PC-3 (cell line): ENCODE results near the gene KCTD17. TPM values are rescaled to one million over a fixed set of nuclear protein-coding genes. Genes with fewer than 3 reads are reported as not detected.

Experiments
- ATAC-seq: fragments of 200-7000 bp; cut with Tn5 transposase; 2 replicates; pipeline ENCODE4 v1.9.1; 2020; ENCODE audit warnings: mild to moderate bottlenecking, moderate library complexity
- BruUV-seq: library from RNA; stranded (reverse); fragments of 400-500 nt; replicated peaks from 2 replicates; lab custom pipeline; 2021; lab: Mats Ljungman, UMichigan
- CTCF ChIA-PET: fragments of 300-600 bp; sonication (Branson Sonifier 250); formaldehyde crosslinking; loops from one replicate; lab custom pipeline; 2022; ENCODE audit warnings: antibody characterized with exemption; lab: Charles Lee
- POLR2A ChIA-PET: fragments of 300-600 bp; sonication (Branson Sonifier 250); formaldehyde crosslinking; loops from one replicate; lab custom pipeline; 2022; ENCODE audit warnings: antibody characterized with exemption; ENCODE audit not compliant: unreplicated experiment; lab: Charles Lee
- DNase-seq: peaks from one replicate; pipeline ENCODE4 v3.0.0-alpha.2; 2015
- H2AFZ ChIP-seq: fragments of 300-600 bp; sonication (generic); 2 replicates; pipeline ENCODE4 v1.6.0; 2016; ENCODE audit warnings: antibody characterized with exemption, low read length
- H3F3A ChIP-seq: fragments of 300-600 bp; sonication (generic); one replicate; pipeline ENCODE4 v1.6.0; 2017; ENCODE audit warnings: antibody characterized with exemption, low read length, control low read depth, mild to moderate bottlenecking; ENCODE audit not compliant: unreplicated experiment
- H3K27ac ChIP-seq: fragments of 300-600 bp; sonication (generic); 2 replicates; pipeline ENCODE4 v1.5.1; 2016; ENCODE audit warnings: mild to moderate bottlenecking, low read length
- H3K27me3 ChIP-seq: fragments of 300-600 bp; sonication (generic); 2 replicates; pipeline ENCODE4 v1.6.1; 2016; ENCODE audit warnings: low read length, mixed read lengths
- H3K36me3 ChIP-seq: fragments of 300-600 bp; sonication (generic); 2 replicates; pipeline ENCODE4 v1.6.1; 2016; ENCODE audit warnings: low read depth, mixed run types, low read length, mixed read lengths
- H3K4me1 ChIP-seq: fragments of 300-600 bp; sonication (generic); 2 replicates; pipeline ENCODE4 v1.5.1; 2016; ENCODE audit warnings: low read length; ENCODE audit not compliant: insufficient read depth
- H3K4me2 ChIP-seq: fragments of 300-600 bp; sonication (generic); 2 replicates; pipeline ENCODE4 v1.6.0; 2016; ENCODE audit warnings: low read length
- H3K4me3 ChIP-seq: fragments of 300-600 bp; sonication (generic); 2 replicates; pipeline ENCODE4 v1.5.1; 2016; ENCODE audit warnings: mild to moderate bottlenecking, low read length, mixed read lengths
- H3K79me2 ChIP-seq: fragments of 300-600 bp; sonication (generic); 2 replicates; pipeline ENCODE4 v1.6.1; 2017; ENCODE audit warnings: low read length, mixed read lengths
- H3K9ac ChIP-seq: fragments of 300-600 bp; sonication (generic); 2 replicates; pipeline ENCODE4 v1.6.0; 2016; ENCODE audit warnings: mild to moderate bottlenecking, low read length
- H3K9me2 ChIP-seq: fragments of 300-600 bp; sonication (generic); replicated peaks from 2 replicates; pipeline ENCODE4 v1.6.1; 2016; ENCODE audit warnings: mixed run types, low read length, mixed read lengths
- H3K9me3 ChIP-seq: fragments of 300-600 bp; sonication (generic); 2 replicates; pipeline ENCODE4 v1.6.1; 2016; ENCODE audit warnings: low read length, mixed read lengths
- H4K20me1 ChIP-seq: fragments of 300-600 bp; sonication (generic); 2 replicates; pipeline ENCODE4 v1.6.1; 2016; ENCODE audit warnings: low read length, mixed read lengths
- EZH2 ChIP-seq: fragments of 300-600 bp; sonication (generic); IDR thresholded peaks from one replicate; pipeline ENCODE4 v1.6.1; 2017; ENCODE audit warnings: antibody characterized with exemption, mild to moderate bottlenecking, low read length; ENCODE audit not compliant: unreplicated experiment
- EZH2phosphoT487 ChIP-seq: fragments of 300-600 bp; sonication (generic); IDR thresholded peaks from 2 replicates; pipeline ENCODE4 v1.6.1; 2018; ENCODE audit warnings: mild to moderate bottlenecking, antibody characterized with exemption, low read length, borderline replicate concordance
- intact Hi-C: fragments of 100-400 bp; cut with micrococcal nuclease; formaldehyde crosslinking; loops from 2 replicates; pipeline ENCODE4 v1.9.0; 2023
- total RNA-seq: library from RNA; depleted of rRNA; stranded (reverse); fragments of >200 nt; gene quantifications from 2 replicates; pipeline ENCODE4 v1.2.3, GENCODE V29; 2014
- TF ChIP-seq, protein P1 (sequence below): fragments of 300-600 bp; sonication (generic); conservative IDR thresholded peaks from 2 replicates; pipeline ENCODE4 v1.5.1; 2017; ENCODE audit warnings: antibody characterized with exemption, low read depth, mild to moderate bottlenecking, low read length

The KCTD17 gene
- total RNA-seq, 1 experiment from 2014 or later = 25.9 TPM

GRCh38 chr22:37074537-37074936 lies 23.0 kb downstream of the KCTD17 start:
- no peaks in the 10 kb centered on the region for H3K9me2 ChIP-seq
- no peak overlapping the region for H3K9ac ChIP-seq
- no peak overlapping the region for H3K27ac ChIP-seq
- no peak overlapping the region for H3K4me3 ChIP-seq
- TF ChIP-seq EZH2 (no peak), EZH2phosphoT487 (no peak)
- TF ChIP-seq, protein P1, sequence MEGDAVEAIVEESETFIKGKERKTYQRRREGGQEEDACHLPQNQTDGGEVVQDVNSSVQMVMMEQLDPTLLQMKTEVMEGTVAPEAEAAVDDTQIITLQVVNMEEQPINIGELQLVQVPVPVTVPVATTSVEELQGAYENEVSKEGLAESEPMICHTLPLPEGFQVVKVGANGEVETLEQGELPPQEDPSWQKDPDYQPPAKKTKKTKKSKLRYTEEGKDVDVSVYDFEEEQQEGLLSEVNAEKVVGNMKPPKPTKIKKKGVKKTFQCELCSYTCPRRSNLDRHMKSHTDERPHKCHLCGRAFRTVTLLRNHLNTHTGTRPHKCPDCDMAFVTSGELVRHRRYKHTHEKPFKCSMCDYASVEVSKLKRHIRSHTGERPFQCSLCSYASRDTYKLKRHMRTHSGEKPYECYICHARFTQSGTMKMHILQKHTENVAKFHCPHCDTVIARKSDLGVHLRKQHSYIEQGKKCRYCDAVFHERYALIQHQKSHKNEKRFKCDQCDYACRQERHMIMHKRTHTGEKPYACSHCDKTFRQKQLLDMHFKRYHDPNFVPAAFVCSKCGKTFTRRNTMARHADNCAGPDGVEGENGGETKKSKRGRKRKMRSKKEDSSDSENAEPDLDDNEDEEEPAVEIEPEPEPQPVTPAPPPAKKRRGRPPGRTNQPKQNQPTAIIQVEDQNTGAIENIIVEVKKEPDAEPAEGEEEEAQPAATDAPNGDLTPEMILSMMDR = no peak
- no peaks in the 10 kb centered on the region for H4K20me1 ChIP-seq
- CTCF ChIA-PET = no interaction called here
- ATAC-seq (no peak), DNase-seq (no peak)
- no peaks in the 10 kb centered on the region for H3F3A ChIP-seq
- intact Hi-C loops = loop anchor here (10.0 kb wide), 1 partner anchor 120 kb away; no protein-coding TSS in a partner anchor
- H3K79me2 ChIP-seq = no peaks in the 10 kb centered on the region
- no peak overlapping the region for H2AFZ ChIP-seq
- no peaks in the 10 kb centered on the region for H3K36me3 ChIP-seq
- 0 out of 2 replicates have a peak, but pooled peaks cover 8% of the 10 kb centered on the region for H3K27me3 ChIP-seq
- POLR2A ChIA-PET = no interaction called here
- no TSS peak for BruUV-seq
- no peak overlapping the region for H3K4me2 ChIP-seq
- H3K4me1 ChIP-seq = no peaks in the 10 kb centered on the region
- H3K9me3 ChIP-seq = no peaks in the 10 kb centered on the region

- no peak for DNase-seq
- CTCF ChIA-PET = no interaction called here
- Histone ChIP-seq H3K4me2 (no peak overlapping the region), H3K79me2 (no peaks in the 10 kb centered on the region), H3F3A (no peaks in the 10 kb centered on the region), H3K4me3 (no peak overlapping the region), H2AFZ (no peak overlapping the region), H3K9me2 (no peaks in the 10 kb centered on the region), H4K20me1 (no peaks in the 10 kb centered on the region), H3K27me3 (0 out of 2 replicates have a peak, but pooled peaks cover 8% of the 10 kb centered on the region), H3K27ac (no peak overlapping the region), H3K4me1 (no peaks in the 10 kb centered on the region), H3K9ac (no peak overlapping the region), H3K9me3 (no peaks in the 10 kb centered on the region), H3K36me3 (no peaks in the 10 kb centered on the region)
- POLR2A ChIA-PET = no interaction called here
- TF ChIP-seq EZH2phosphoT487 (no peak), EZH2 (no peak)
- TF ChIP-seq, protein P1 = no peak
- BruUV-seq = no TSS peak
- ATAC-seq = no peak
- intact Hi-C loops = loop anchor here (10.0 kb wide), 1 partner anchor 120 kb away; no protein-coding TSS in a partner anchor
These were observed 23.5 kb downstream of the KCTD17 start for GRCh38 chr22:37075046-37075445.

- Histone ChIP-seq H3K4me3 (no peak overlapping the region), H3K4me2 (no peak overlapping the region), H3K27me3 (0 out of 2 replicates have a peak, but pooled peaks cover 8% of the 10 kb centered on the region), H3K79me2 (no peaks in the 10 kb centered on the region), H3K36me3 (no peaks in the 10 kb centered on the region), H3K9ac (no peak overlapping the region), H3K9me2 (no peaks in the 10 kb centered on the region), H3K9me3 (no peaks in the 10 kb centered on the region), H3K27ac (no peak overlapping the region), H4K20me1 (no peaks in the 10 kb centered on the region), H3F3A (no peaks in the 10 kb centered on the region), H2AFZ (no peak overlapping the region), H3K4me1 (no peaks in the 10 kb centered on the region)
- POLR2A ChIA-PET = no interaction called here
- BruUV-seq = no TSS peak
- intact Hi-C loops = loop anchor here (10.0 kb wide), 1 partner anchor 119 kb away; no protein-coding TSS in a partner anchor
- no peak for DNase-seq
- TF ChIP-seq EZH2 = no peak
- no peak for TF ChIP-seq EZH2phosphoT487
- TF ChIP-seq, protein P1 = no peak
- ATAC-seq = no peak
- CTCF ChIA-PET = no interaction called here
These were observed 24.4 kb downstream of the KCTD17 start for GRCh38 chr22:37075822-37076433.
